Measurements from ENCODE around the gene PGBD1.

DNA sequence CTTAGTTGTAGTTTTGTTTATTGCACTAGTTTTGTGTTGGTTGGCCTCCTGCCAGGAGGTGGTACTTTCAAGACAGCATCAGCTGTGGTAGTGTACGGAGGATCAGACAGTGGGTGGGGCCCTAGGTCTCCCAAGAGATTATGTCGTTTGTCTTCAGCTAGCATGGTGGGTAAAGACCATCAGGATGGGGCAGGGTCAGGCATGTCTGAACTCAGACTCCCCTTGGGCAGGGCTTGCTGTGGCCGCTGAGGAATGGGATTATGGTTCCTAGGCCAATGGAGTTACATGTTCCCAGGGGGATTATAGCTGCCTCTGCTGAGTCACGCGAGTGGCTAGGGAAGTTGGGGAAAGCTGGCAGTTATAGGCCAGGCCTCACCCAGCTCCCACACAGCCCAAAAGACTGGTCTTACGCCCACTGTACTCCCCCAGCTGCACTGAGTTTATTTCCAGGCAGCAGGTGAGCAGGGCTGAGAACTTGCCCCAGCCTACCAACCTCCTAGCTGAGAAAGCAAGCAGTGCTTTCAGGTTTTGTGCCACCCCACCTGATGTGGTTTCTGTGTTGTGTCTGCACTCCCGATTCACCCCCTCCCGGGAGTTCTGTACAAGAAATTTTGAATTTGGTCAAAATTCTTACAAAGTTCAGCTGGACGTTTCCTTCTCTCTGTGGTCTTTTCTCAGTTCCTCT is 29.9 kb downstream of the PGBD1 start:
- no peak for TF ChIP-seq YY1 (IDR thresholded peaks at IDR 0.05; ENCODE audit: low read depth)
- no peak for TF ChIP-seq MAX (IDR thresholded peaks at IDR 0.05)
- no peak for TF ChIP-seq CREB1 (IDR thresholded peaks at IDR 0.05; ENCODE audit: low read depth)
- no peak for TF ChIP-seq NFIC (IDR thresholded peaks at IDR 0.05)
- TF ChIP-seq TAF1 (IDR thresholded peaks at IDR 0.05; ENCODE audit: low read depth): no peak
- TF ChIP-seq EP300 (IDR thresholded peaks at IDR 0.05; ENCODE audit: borderline replicate concordance): no peak

Measured in Ishikawa (cell line).